GM10266 (cell line): ENCODE results near the gene TMEM53.

Experiments used
- DNase-seq: peaks from one replicate; pipeline ENCODE4 v3.0.0; 2012; ENCODE audit errors: extremely low spot score
- CTCF ChIP-seq: IDR thresholded peaks from 2 replicates; pipeline ENCODE4 v1.5.1; 2012; ENCODE audit warnings: mild to moderate bottlenecking, low read depth; ENCODE audit not compliant: control insufficient read depth, insufficient read depth; ENCODE audit errors: missing control alignments

TMEM53 gene

GRCh38 chr1:44606701-44607281 lies 67.5 kb downstream of the TMEM53 start:
- no peak for DNase-seq
- no peak for TF ChIP-seq CTCF

- no peak for TF ChIP-seq CTCF
- no peak for DNase-seq
Measured at GRCh38 chr1:44605914-44606615, 68.2 kb downstream of the TMEM53 start.

GRCh38 chr1:44604157-44604955 lies 69.9 kb downstream of the TMEM53 start:
- DNase-seq: no peak
- no peak for TF ChIP-seq CTCF

GRCh38 chr1:44603718-44604117 lies 70.6 kb downstream of the TMEM53 start:
- DNase-seq: no peak
- TF ChIP-seq CTCF: no peak
